CD14-positive monocyte (primary cell): ENCODE results near the gene CALHM1. TPM values are rescaled to one million over a fixed set of nuclear protein-coding genes. Genes with fewer than 3 reads are reported as not detected.
A peak's percentile ranks its signal among the peaks of the same experiment; 100 is the strongest.

Experiments
- DNase-seq, 3 donors: peaks; one replicate each; pipeline ENCODE4 v3.0.0-alpha.2; 2011 to 2022
- H2AFZ ChIP-seq: 2 replicates; pipeline ENCODE4 v1.6.0; 2012; ENCODE audit warnings: mild to moderate bottlenecking, low read depth, low read length, inconsistent platforms; ENCODE audit not compliant: insufficient read depth, poor library complexity, severe bottlenecking
- H3K27ac ChIP-seq, 2 donors: 1 replicate in 1 of 2; 2 replicates in 1 of 2; pipeline ENCODE4 v1.5.1; 2012 to 2013; ENCODE audit warnings: low read length in 2 of 2, control low read depth in 1 of 2, inconsistent platforms in 1 of 2, low read depth in 1 of 2, mild to moderate bottlenecking in 1 of 2
- H3K27me3 ChIP-seq, 2 donors: one replicate each; pipeline versions ENCODE4 v1.6.0 to v1.6.1; 2011 to 2013; ENCODE audit warnings: low read length in 2 of 2; ENCODE audit not compliant: control insufficient read depth in 2 of 2, insufficient read depth in 2 of 2
- H3K36me3 ChIP-seq, 2 donors: replicated peaks in 1 of 2; 1 replicate in 1 of 2; 2 replicates in 1 of 2; pipeline versions ENCODE4 v1.5.1 to v1.6.1; 2012 to 2013; ENCODE audit warnings: low read length in 2 of 2, control low read depth in 1 of 2, inconsistent platforms in 1 of 2, mild to moderate bottlenecking in 1 of 2; ENCODE audit not compliant: insufficient read depth in 2 of 2, control insufficient read depth in 1 of 2
- H3K4me1 ChIP-seq, 2 donors: 1 replicate in 1 of 2; 2 replicates in 1 of 2; pipeline versions ENCODE4 v1.5.1 to v1.6.1; 2012 to 2013; ENCODE audit warnings: low read length in 2 of 2, control low read depth in 1 of 2, inconsistent platforms in 1 of 2, mild to moderate bottlenecking in 1 of 2, moderate library complexity in 1 of 2; ENCODE audit not compliant: insufficient read depth in 2 of 2, control insufficient read depth in 1 of 2
- H3K4me2 ChIP-seq: replicated peaks from 2 replicates; pipeline ENCODE3; 2012; ENCODE audit warnings: low read length, moderate library complexity, mild to moderate bottlenecking; ENCODE audit not compliant: poor library complexity, severe bottlenecking; ENCODE audit errors: extremely low read depth
- H3K4me3 ChIP-seq, 3 experiments: fragments of 200-600 bp in 1 of 3; sonication (generic) in 1 of 3; replicated peaks in 1 of 3; 1 replicate in 2 of 3; 2 replicates in 1 of 3; pipeline ENCODE4 v1.5.1; 2011 to 2013; ENCODE audit warnings: low read length in 3 of 3, mild to moderate bottlenecking in 3 of 3, control low read depth in 2 of 3, low read depth in 2 of 3, inconsistent platforms in 1 of 3, moderate library complexity in 1 of 3
- H3K79me2 ChIP-seq: 2 replicates; pipeline ENCODE4 v1.6.0; 2012; ENCODE audit warnings: mild to moderate bottlenecking, control low read depth, inconsistent platforms, low read length, moderate library complexity; ENCODE audit not compliant: insufficient read depth
- H3K9ac ChIP-seq: 2 replicates; pipeline ENCODE4 v1.6.0; 2017; ENCODE audit warnings: low read length, mild to moderate bottlenecking; ENCODE audit not compliant: insufficient read depth, poor library complexity, severe bottlenecking
- H3K9me3 ChIP-seq, 2 donors: replicated peaks in 1 of 2; 1 replicate in 1 of 2; 2 replicates in 1 of 2; pipeline versions ENCODE4 v1.5.1 to v1.6.1; 2012 to 2013; ENCODE audit warnings: low read length in 2 of 2, control low read depth in 1 of 2; ENCODE audit not compliant: control insufficient read depth in 1 of 2, insufficient read depth in 1 of 2
- H4K20me1 ChIP-seq: 2 replicates; pipeline ENCODE4 v1.6.0; 2012; ENCODE audit warnings: mild to moderate bottlenecking, low read length, control low read depth, moderate library complexity; ENCODE audit not compliant: insufficient read depth
- H3K27ac Mint-ChIP-seq, 7 donors: one replicate each; pipeline ENCODE4 v1.8.0; 2020; ENCODE audit warnings: mild to moderate bottlenecking in 7 of 7, mixed read lengths in 7 of 7, moderate library complexity in 6 of 7, inconsistent platforms in 2 of 7
- H3K27me3 Mint-ChIP-seq, 3 donors: one replicate each; pipeline ENCODE4 v1.8.0; 2021 to 2022; ENCODE audit warnings: low read depth in 3 of 3, mild to moderate bottlenecking in 3 of 3, mixed read lengths in 3 of 3, moderate library complexity in 3 of 3, inconsistent platforms in 1 of 3
- H3K36me3 Mint-ChIP-seq, 2 donors: one replicate each; pipeline ENCODE4 v1.8.0; 2020; ENCODE audit warnings: mixed read lengths in 2 of 2, inconsistent platforms in 1 of 2, mild to moderate bottlenecking in 1 of 2
- H3K4me1 Mint-ChIP-seq: one replicate; pipeline ENCODE4 v1.8.0; 2020; ENCODE audit warnings: mild to moderate bottlenecking, mixed read lengths
- H3K4me3 Mint-ChIP-seq, 2 donors: one replicate each; pipeline ENCODE4 v1.8.0; 2020; ENCODE audit warnings: mild to moderate bottlenecking in 2 of 2, mixed read lengths in 2 of 2, moderate library complexity in 1 of 2
- H3K9me3 Mint-ChIP-seq, 7 donors: one replicate each; pipeline ENCODE4 v1.8.0; 2020 to 2022; ENCODE audit warnings: mixed read lengths in 7 of 7, mild to moderate bottlenecking in 6 of 7, moderate library complexity in 6 of 7, inconsistent platforms in 2 of 7
- WGBS: methylation state at CpG from one replicate; pipeline ENCODE4 v1.1.5; 2013; ENCODE audit warnings: missing lambda C conversion rate; ENCODE audit not compliant: insufficient coverage; 5-methylcytosine and 5-hydroxymethylcytosine counted together
- intact Hi-C, 2 donors: fragments of 100-400 bp; cut with micrococcal nuclease; formaldehyde crosslinking; loops; one replicate each; pipeline versions ENCODE4 v1.15.0 to v1.15.1; 2023
- polyA plus RNA-seq, 3 donors: library from polyadenylated mRNA; depleted of rRNA in 1 of 3; unstranded in 2 of 3; stranded (reverse) in 1 of 3; fragments of 300-500 nt in 2 of 3; fragments of >200 nt in 1 of 3; fragmentation: Illumina TruSeq in 2 of 3; gene quantifications; 1 replicate in 2 of 3; 2 replicates in 1 of 3; pipeline ENCODE4 v1.2.3, GENCODE V29; 2012 to 2021
- TF ChIP-seq, protein P1 (sequence below): fragments of 200-600 bp; IDR thresholded peaks from one replicate; pipeline ENCODE4 v1.8.0; 2022; ENCODE audit warnings: antibody characterized with exemption, mild to moderate bottlenecking

Gene CALHM1
- polyA plus RNA-seq, 3 donors: not detected

DNA sequence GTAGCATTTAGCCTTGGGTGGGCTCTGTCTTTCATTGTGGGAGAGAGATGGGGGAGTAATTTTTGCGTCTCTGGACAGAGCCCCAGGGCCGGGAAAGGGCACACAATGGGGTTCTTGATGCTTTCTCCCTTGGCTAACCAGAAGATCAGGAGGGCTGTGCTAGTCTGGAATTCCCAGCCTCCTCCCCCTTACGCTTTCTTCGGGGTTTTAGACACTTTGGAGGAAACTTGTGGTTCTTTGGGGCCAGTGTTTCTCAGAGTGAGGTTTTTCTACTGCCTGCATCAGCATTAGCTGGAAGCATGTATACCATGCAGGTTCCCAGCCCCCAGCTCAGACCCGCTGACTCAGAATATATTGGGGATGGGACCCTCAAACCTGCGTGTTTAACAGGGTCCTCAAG, 41.8 kb upstream of the CALHM1 start:
- H3K27ac Mint-ChIP-seq: no peak overlapping the region
- WGBS: 26% methylated on average over 3 of the region's 6 CpGs

GRCh38 chr10:103499881-103500280, 41.2 kb upstream of the CALHM1 start:
- Mint-ChIP-seq H3K27ac (no peak overlapping the region), H3K4me1 (peaks cover 7% of the 10 kb centered on the region), H3K36me3 (no peaks in the 10 kb centered on the region), H3K9me3 (peaks cover 0 to 4% (median 0%) of the 10 kb centered on the region in 7 donors), H3K27me3 (peaks cover 37 to 51% (median 44%) of the 10 kb centered on the region in 3 donors), H3K4me3 (peak overlapping the region in 1 of 2 donors; percentile 7)
- 88% methylated on average over 5 of the region's 7 CpGs for WGBS
- TF ChIP-seq, protein P1, sequence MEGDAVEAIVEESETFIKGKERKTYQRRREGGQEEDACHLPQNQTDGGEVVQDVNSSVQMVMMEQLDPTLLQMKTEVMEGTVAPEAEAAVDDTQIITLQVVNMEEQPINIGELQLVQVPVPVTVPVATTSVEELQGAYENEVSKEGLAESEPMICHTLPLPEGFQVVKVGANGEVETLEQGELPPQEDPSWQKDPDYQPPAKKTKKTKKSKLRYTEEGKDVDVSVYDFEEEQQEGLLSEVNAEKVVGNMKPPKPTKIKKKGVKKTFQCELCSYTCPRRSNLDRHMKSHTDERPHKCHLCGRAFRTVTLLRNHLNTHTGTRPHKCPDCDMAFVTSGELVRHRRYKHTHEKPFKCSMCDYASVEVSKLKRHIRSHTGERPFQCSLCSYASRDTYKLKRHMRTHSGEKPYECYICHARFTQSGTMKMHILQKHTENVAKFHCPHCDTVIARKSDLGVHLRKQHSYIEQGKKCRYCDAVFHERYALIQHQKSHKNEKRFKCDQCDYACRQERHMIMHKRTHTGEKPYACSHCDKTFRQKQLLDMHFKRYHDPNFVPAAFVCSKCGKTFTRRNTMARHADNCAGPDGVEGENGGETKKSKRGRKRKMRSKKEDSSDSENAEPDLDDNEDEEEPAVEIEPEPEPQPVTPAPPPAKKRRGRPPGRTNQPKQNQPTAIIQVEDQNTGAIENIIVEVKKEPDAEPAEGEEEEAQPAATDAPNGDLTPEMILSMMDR: no peak
- intact Hi-C loops: no loop called here
- Histone ChIP-seq H4K20me1 (no peaks in the 10 kb centered on the region), H3K4me1 (peaks cover 0 to 7% of the 10 kb centered on the region in 2 donors), H3K9ac (no peak overlapping the region), H3K36me3 (no peaks in the 10 kb centered on the region), H3K4me2 (no peak overlapping the region), H2AFZ (no peak overlapping the region), H3K4me3 (no peak overlapping the region), H3K9me3 (peaks cover 0 to 7% of the 10 kb centered on the region in 2 donors), H3K27ac (no peak overlapping the region), H3K79me2 (no peaks in the 10 kb centered on the region), H3K27me3 (peaks cover 14 to 29% of the 10 kb centered on the region in 2 donors)
- no peak for DNase-seq

More for the DNA sequence above, 41.8 kb upstream of the CALHM1 start:
- H3K9me3 ChIP-seq: peaks cover 0 to under 1% of the 10 kb centered on the region in 2 donors
- no peak overlapping the region for H3K4me2 ChIP-seq
- H3K4me1 ChIP-seq: peaks cover 0 to 7% of the 10 kb centered on the region in 2 donors
- no peak overlapping the region for H3K9ac ChIP-seq
- no peaks in the 10 kb centered on the region for H4K20me1 ChIP-seq
- no peak overlapping the region for H2AFZ ChIP-seq
- no peak overlapping the region for H3K4me3 Mint-ChIP-seq
- no peak overlapping the region for H3K27ac ChIP-seq
- TF ChIP-seq, protein P1: no peak
- peaks cover 8 to 23% of the 10 kb centered on the region in 2 donors for H3K27me3 ChIP-seq
- no peaks in the 10 kb centered on the region for H3K36me3 Mint-ChIP-seq
- peaks cover 31 to 47% (median 38%) of the 10 kb centered on the region in 3 donors for H3K27me3 Mint-ChIP-seq
- no peak for DNase-seq
- H3K4me3 ChIP-seq: no peak overlapping the region
- peaks cover 7% of the 10 kb centered on the region for H3K4me1 Mint-ChIP-seq
- H3K79me2 ChIP-seq: no peaks in the 10 kb centered on the region
- peaks cover 0 to 3% (median 0%) of the 10 kb centered on the region in 7 donors for H3K9me3 Mint-ChIP-seq
- no peaks in the 10 kb centered on the region for H3K36me3 ChIP-seq
- intact Hi-C loops: no loop called here
